Adipocyte (in vitro differentiated cells): ENCODE measurements around the gene GNPDA1.

Experiments
- DNase-seq: peaks from one replicate; pipeline ENCODE4 v3.0.0-alpha.2; 2015; ENCODE audit warnings: low read depth
- H3K27me3 ChIP-seq: replicated peaks from 2 replicates; pipeline ENCODE4 v1.7.0; 2013; ENCODE audit warnings: mild to moderate bottlenecking, low read length, moderate library complexity; ENCODE audit not compliant: control insufficient read depth, insufficient read depth
- H3K36me3 ChIP-seq: 2 replicates; pipeline ENCODE4 v1.7.0; 2013; ENCODE audit warnings: low read length, mild to moderate bottlenecking, moderate library complexity; ENCODE audit not compliant: control insufficient read depth, insufficient read depth, severe bottlenecking
- H3K4me1 ChIP-seq: 2 replicates; pipeline ENCODE4 v1.7.0; 2013; ENCODE audit warnings: mild to moderate bottlenecking, low read length, moderate library complexity; ENCODE audit not compliant: control insufficient read depth, insufficient read depth
- H3K4me3 ChIP-seq: 2 replicates; pipeline ENCODE4 v1.7.0; 2013; ENCODE audit warnings: mild to moderate bottlenecking, low read length, moderate library complexity
- H3K9ac ChIP-seq: 2 replicates; pipeline ENCODE4 v1.7.0; 2013; ENCODE audit warnings: mild to moderate bottlenecking, low read length, moderate library complexity
- H3K9me3 ChIP-seq: 2 replicates; pipeline ENCODE4 v1.7.0; 2013; ENCODE audit warnings: mild to moderate bottlenecking, low read length, moderate library complexity; ENCODE audit not compliant: control insufficient read depth

GNPDA1 gene

DNA sequence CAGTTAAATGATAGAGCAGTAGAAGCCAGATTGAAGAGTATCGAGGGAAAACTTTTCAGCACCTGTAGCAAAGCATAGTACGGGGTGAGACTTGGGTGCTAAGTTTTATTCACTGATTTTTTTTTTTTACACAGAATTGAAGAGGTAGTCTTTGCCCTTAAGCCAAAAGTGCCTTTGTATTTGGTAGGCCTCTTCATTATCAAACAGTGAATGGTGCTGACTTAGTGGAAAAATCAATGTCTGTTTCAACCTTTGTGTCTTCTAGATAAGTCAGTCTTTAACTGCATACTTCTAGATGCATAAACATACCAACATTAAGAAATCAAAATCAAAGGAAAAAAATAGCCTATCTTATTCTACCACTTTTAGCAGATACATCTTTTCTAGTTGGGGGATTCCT, 30.2 kb downstream of the GNPDA1 start:
- peaks cover 97% of the 10 kb centered on the region for H3K36me3 ChIP-seq
- H3K9me3 ChIP-seq = no peaks in the 10 kb centered on the region
- no peak overlapping the region for H3K9ac ChIP-seq
- H3K27me3 ChIP-seq = no peaks in the 10 kb centered on the region
- H3K4me1 ChIP-seq = peaks cover 4% of the 10 kb centered on the region
- H3K4me3 ChIP-seq = no peak overlapping the region
- DNase-seq = no peak

DNA sequence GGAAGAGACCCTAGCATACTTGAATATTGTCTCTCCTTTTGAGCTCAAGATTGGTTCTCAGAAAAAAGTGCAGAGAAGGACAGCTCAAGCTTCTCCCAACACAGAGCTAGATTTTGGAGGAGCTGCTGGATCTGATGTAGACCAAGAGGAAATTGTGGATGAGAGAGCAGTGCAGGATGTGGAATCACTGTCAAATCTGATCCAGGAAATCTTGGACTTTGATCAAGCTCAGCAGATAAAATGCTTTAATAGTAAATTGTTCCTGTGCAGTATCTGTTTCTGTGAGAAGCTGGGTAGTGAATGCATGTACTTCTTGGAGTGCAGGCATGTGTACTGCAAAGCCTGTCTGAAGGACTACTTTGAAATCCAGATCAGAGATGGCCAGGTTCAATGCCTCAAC, 34.4 kb downstream of the GNPDA1 start:
- Histone ChIP-seq H3K4me3 (no peak overlapping the region), H3K36me3 (peaks cover 93% of the 10 kb centered on the region), H3K27me3 (no peaks in the 10 kb centered on the region), H3K9me3 (no peaks in the 10 kb centered on the region), H3K4me1 (peaks cover 16% of the 10 kb centered on the region), H3K9ac (no peak overlapping the region)
- no peak for DNase-seq

DNA sequence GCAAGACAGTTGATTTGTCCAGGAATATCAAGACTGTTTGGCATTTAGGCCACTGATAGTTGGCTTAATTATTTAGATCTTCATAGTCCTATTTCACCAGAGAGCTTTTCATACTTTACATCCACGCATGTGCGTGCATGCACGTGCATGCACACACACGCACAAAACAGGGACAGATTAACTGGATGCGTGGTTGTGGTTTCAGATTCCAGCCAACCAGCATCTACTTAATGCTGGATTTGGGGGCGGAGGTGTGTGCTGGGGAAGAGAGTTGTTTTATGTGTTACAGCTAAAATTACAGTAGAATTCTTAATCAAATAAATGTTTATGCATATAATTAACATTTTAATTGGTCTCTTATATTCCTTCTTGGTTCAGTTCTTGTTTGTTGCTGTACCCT, 36.7 kb downstream of the GNPDA1 start:
- Histone ChIP-seq H3K36me3 (peaks cover 81% of the 10 kb centered on the region), H3K4me1 (peaks cover 22% of the 10 kb centered on the region), H3K9me3 (no peaks in the 10 kb centered on the region), H3K27me3 (no peaks in the 10 kb centered on the region), H3K4me3 (no peak overlapping the region), H3K9ac (no peak overlapping the region)
- DNase-seq = no peak

DNA sequence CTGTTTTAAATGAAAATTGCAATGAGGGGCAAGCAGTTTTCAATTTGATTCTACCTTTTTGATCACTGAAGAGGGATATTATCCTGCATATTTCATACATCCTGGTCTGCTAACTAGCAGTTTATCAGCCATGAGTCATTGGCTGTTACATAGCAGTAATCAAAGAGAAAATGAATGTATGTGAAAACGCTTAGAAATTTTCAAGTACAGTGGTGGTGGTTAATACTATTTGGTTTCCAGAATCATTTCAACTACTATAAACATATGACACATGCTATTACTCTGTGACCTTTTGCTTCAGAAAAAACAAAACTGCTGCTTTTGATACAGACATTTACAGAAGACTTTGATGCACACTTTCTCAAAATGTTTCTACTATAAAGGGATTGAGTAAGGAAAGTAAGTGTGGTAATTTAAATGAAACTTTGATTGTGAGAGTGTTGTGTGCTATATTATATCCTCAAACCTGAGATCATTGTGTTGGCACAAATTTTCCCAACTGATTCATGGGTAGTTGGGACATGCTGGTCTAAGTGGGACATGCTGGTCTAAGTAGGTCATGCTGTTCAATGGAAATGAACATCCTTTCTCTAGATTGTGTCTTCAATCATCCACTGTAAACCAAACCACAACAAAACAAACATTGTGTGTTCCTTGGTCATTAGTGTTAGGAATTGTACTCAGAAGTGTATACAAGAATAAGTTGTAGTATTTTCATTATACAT, 38.8 kb downstream of the GNPDA1 start:
- Histone ChIP-seq H3K9me3 (no peaks in the 10 kb centered on the region), H3K9ac (no peak overlapping the region), H3K36me3 (peaks cover 60% of the 10 kb centered on the region), H3K4me1 (peaks cover 38% of the 10 kb centered on the region), H3K27me3 (no peaks in the 10 kb centered on the region), H3K4me3 (peak overlapping the region; percentile 12)
- DNase-seq = peak; percentile 24

DNA sequence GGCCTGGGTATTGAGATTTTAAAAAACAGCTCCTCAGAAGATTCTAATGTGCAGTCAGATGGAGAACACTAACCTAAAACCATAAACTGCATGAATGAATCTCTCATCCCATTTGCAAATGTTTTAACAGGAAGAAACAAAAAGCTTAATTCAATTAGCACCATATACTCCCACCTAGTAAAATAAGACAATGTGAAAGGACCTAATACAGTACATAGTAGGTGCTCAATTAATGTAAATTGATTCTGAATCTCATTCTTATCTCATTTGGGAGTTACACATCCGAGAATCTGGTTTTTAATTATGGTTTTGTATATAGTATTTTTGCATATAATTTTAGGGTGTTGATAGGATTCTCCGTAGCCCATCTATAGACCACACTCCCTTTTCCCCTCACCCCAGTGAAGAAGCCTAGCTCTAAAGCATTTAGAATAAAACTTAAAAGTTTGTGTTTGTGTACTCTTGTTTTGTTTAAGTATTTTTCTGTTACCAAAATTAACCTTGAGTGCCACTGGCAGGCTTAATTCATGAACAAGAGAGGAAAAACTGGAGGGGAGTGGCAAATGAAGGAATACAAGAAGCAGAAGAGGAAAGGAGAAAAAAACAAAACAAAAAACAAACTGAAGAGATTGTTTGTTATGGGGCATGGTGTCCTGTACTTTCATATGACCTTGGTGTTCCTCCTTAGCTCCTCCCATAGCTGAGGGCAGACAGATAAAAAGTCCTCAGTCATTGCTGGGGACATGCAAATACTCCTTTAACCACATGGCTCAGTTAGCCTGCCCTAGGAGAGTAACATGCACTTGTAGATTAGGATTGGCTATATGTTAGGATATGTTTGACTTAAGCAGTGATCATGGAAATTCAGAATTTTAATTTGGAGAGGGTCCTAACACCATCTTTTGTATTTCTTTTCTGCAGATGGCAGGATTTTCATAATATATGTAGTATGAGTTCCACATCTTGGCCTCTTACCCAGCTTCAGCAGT, 42.8 kb downstream of the GNPDA1 start:
- H3K9ac ChIP-seq = peak overlapping the region; percentile 93

DNA sequence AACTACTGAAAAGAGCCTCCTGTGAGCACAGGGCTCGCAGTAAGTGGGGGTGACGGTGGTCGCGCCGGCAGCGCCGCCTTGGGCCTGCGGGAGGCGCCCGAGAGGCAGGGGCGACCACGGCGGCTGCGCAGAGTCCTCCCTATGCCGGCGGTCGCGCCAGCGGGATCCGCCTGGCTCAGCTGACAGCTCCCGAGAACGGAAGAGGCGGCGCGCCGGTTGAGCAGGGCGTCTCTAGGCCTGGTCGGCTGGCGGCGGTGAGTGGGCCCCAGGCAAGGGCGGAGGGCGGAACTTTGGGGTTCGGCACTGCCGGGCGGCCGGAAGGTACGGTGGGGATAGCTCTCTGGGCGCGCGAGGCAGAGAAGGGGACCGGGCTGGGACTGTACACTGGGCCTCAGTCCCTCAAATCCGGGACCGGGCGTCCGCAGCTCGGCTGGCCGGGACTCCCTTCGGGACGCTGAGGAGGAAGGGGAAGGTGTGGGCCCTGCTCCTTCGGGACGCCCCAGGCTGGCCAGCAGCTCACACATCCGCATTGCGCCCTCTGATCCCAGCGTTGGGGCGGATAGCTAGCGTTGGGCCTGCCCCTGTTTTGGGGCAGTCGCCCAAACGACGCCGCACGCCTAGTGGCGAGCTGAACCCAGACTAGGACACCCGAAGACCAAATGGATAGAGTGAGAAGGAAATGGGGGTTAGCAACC, 43.8 kb downstream of the GNPDA1 start, which contains the start of gene RNF14:
Gene RNF14, plus strand, starts transcription at position 192 of the 695 bp plus-strand sequence. CDS start 4,484 bp downstream, outside the sequence.
- Histone ChIP-seq H3K27me3 (no peaks in the 10 kb centered on the region), H3K4me1 (peaks cover 33% of the 10 kb centered on the region), H3K4me3 (peak within 1 kb of the TSS; percentile 97), H3K9ac (peak within 1 kb of the TSS; percentile 93), H3K36me3 (peaks cover 17% of the 10 kb centered on the region), H3K9me3 (no peaks in the 10 kb centered on the region)
- DNase-seq = peak; percentile 98

More for the DNA sequence above, 42.8 kb downstream of the GNPDA1 start:
- H3K27me3 ChIP-seq = no peaks in the 10 kb centered on the region
- DNase-seq = peak; percentile 38
- H3K36me3 ChIP-seq = peaks cover 27% of the 10 kb centered on the region
- H3K9me3 ChIP-seq = no peaks in the 10 kb centered on the region
- H3K4me1 ChIP-seq = peaks cover 43% of the 10 kb centered on the region
- peak overlapping the region; percentile 97 for H3K4me3 ChIP-seq

DNA sequence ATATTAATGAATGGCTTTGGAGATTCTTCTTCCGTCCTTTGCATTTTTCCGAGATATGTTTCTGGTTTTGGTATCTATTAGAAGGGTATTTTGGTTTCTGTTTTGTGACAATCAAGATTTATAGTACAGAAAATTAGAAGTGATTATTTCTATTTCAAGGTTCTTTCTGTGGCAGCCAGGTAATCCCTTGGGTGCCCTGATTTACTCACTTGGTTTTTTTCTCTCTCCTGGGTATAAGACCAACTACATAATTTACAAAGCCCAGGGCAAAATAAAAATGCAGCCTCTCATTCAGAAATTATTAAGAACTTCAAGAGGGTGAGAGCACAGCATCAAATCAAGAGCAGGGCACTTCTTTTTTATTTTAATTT, 45.9 kb downstream of the GNPDA1 start:
- H3K9me3 ChIP-seq = no peaks in the 10 kb centered on the region
- peaks cover under 1% of the 10 kb centered on the region for H3K36me3 ChIP-seq
- H3K4me3 ChIP-seq = no peak overlapping the region
- H3K4me1 ChIP-seq = peaks cover 26% of the 10 kb centered on the region
- DNase-seq = no peak
- H3K9ac ChIP-seq = no peak overlapping the region
- no peaks in the 10 kb centered on the region for H3K27me3 ChIP-seq

DNA sequence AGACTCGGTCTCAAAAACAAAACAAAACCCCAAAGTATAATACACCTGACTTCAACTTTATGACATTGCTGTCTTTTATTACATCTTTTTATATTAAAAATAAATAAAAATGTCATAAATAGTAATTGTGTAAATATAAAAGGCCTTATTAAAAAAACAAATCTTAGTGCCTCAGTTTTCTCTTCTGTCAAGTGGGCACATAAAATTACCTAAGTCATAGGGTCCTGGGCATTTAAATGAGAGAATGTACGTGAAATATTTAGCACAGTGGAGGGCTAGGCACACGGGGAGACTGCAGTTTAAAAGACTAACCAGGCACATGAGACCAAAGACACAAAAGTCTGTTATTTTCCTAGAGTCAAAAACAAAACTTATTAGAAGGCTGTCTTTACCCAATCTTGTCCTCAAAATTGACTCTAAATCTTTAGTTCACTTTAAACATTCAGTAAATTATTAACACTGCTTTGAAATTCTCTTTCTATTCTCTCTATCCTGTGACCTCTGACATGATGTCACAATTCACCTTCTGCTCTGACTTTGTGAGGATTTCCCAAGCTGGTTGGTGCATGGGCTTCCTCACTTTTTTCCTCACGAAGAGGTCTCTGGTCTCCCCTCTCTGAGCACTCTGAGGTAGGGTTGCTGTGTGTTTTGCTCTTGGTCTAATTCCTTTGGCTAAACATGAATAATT, 46.4 kb downstream of the GNPDA1 start:
- Histone ChIP-seq H3K27me3 (no peaks in the 10 kb centered on the region), H3K4me3 (no peak overlapping the region), H3K36me3 (no peaks in the 10 kb centered on the region), H3K9me3 (no peaks in the 10 kb centered on the region), H3K9ac (no peak overlapping the region), H3K4me1 (peaks cover 22% of the 10 kb centered on the region)
- no peak for DNase-seq

DNA sequence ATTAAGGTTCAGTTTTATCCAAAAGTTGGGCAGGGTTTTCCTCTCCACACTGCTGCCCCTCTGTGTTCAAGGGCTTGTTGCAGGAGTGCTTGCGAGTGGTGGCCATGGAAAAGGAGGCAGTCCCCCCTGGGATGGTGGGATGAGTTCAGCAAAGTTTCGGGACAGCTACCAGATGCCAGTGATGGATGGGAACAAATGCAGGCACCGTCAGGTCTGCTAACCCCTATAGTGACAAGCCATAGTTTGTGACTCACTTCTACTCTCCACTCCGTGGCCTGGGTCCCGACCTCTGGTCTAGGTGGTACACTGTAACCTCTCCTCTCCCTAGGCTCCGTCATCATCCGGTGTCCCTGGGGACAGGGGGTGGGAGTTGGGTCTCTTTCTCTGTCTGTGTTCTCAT, 47.8 kb downstream of the GNPDA1 start:
- Histone ChIP-seq H3K9me3 (no peaks in the 10 kb centered on the region), H3K36me3 (no peaks in the 10 kb centered on the region), H3K9ac (no peak overlapping the region), H3K4me1 (peaks cover 10% of the 10 kb centered on the region), H3K4me3 (no peak overlapping the region), H3K27me3 (no peaks in the 10 kb centered on the region)
- DNase-seq = no peak

DNA sequence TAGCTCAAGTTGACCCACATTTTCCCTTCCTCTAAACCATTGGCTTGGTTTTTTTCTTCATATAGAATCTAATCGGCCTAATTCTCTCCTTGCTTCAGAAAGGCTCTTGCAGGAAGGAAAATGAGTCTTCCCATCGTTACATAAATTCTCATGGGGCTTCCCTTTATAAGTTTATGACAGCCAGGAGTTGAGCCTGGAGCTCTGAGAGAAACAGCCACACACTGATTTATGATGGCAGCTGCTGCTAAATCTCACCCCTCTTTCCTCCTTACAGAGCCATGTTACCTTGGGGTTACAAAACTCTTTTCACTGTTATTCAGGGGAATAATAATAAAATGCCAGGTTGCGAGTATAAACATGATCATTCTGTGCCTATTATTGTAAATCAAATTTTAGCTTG, 49.1 kb downstream of the GNPDA1 start:
- no peak overlapping the region for H3K4me3 ChIP-seq
- H3K9ac ChIP-seq = no peak overlapping the region
- peaks cover 4% of the 10 kb centered on the region for H3K4me1 ChIP-seq
- no peak for DNase-seq
- H3K9me3 ChIP-seq = no peaks in the 10 kb centered on the region
- no peaks in the 10 kb centered on the region for H3K36me3 ChIP-seq
- no peaks in the 10 kb centered on the region for H3K27me3 ChIP-seq
